ENCODE data around the gene USP51.
"Not testable (repeated sequence)": the region's sequence is repeated elsewhere in the genome, so short reads cannot be mapped to it uniquely, and the experiment has no call there.

DNA sequence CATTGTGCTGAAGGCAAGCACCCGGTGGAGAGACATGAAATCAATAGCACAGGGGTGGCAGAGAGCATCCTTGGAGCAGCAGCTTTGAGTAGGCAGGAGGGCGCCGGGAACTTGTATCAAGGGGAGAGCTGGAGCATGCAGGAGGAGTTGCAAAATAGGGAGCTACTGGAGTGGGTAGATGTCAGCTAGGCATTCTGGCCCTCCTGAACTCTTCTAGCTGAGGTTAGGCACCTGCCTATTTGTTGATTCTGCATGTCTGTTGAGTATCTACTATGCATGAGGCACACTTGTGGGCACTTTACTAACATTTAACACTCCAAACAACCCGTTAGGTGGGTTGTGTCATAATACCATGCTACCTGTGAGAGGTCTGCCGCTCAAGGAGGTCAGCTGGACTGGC lies 30.2 kb downstream of the USP51 start:
- TF ChIP-seq CTCF, POLR2AphosphoS5, POLR2A (IDR thresholded peaks at IDR 0.05): not testable (repeated sequence)
